ENCODE measurements around the gene ZNF853.
A peak's percentile ranks its signal among the peaks of the same experiment; 100 is the strongest.

Gene ZNF853

DNA sequence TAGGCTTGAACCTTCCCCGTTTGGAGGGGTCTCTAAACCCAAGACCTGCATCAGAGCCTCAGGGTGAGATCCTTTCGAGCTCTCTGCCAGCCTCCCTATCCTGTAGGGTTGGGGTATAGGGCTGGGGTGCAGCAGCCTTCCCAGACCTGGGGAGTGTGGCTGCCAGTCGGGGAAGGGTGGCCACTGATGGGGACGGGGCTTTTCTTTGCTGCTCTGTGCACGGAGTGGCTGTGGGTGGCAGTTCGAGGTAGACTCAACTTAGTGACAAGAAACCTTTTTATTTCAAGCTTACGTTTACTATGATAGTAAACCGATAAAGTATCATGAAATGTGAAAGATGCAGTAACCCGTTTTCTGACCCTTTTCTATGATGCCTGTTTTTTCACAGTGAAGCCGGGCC lies 34.7 kb downstream of the ZNF853 start:
- FAIRE-seq: no peak

DNA sequence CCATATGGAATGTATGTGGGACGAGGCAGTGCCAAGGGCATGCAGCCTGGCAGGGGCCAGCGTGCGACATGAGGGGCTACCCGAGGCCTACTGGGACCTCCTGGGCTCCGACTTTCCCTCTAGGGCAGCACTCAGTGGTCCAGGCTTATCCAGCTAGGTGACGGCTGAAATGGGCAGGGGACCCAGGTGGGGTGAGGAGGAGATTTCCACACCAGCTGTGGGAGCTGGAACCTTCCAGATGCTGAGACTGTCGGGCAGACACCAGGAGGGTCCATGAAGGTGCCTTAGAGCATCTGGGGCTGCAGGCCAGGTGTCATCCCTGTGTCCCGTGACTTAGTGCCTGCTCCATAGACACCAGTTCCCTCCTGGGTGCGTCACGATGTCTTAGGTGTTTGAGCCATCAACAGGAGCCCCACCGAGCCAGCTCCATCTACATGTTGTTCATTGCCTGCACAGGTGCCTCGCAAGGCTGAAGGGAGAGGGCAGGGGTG lies 35.2 kb downstream of the ZNF853 start:
- no peak for TF ChIP-seq CTCF (IDR thresholded peaks at IDR 0.05; ENCODE audit: insufficient read depth, missing control alignments)
- FAIRE-seq (no peak), DNase-seq (ENCODE audit: insufficient read length, low spot score) (no peak)

More for the DNA sequence above, 34.7 kb downstream of the ZNF853 start:
- TF ChIP-seq CTCF (IDR thresholded peaks at IDR 0.05; ENCODE audit: insufficient read depth, missing control alignments): no peak
- peak; percentile 10 for DNase-seq (ENCODE audit: insufficient read length, low spot score)

- FAIRE-seq: no peak
- DNase-seq (ENCODE audit: insufficient read length, low spot score): peak; percentile 13
- no peak for TF ChIP-seq CTCF (IDR thresholded peaks at IDR 0.05; ENCODE audit: insufficient read depth, missing control alignments)
These were observed 36.5 kb downstream of the ZNF853 start for GRCh38 chr7:6651851-6652445.

DNA sequence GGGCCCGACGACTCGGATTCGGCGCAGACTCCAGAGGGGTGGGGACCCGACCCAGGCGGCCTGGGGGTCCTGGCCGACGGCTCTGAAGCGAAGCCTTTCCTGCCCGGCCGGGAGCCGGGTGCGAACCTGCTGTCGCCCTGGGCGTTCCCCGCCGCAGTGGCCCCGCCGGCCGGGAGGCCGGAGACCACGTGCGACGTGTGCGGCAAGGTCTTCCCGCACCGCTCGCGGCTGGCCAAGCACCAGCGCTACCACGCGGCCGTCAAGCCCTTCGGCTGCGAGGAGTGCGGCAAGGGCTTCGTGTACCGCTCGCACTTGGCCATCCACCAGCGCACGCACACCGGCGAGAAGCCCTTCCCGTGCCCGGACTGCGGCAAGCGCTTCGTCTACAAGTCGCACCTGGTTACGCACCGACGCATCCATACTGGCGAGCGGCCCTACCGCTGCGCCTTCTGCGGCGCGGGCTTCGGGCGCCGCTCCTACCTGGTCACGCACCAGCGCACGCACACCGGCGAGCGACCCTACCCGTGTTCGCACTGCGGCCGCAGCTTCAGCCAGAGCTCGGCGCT lies 37.1 kb downstream of the ZNF853 start:
- DNase-seq (ENCODE audit: insufficient read length, low spot score): peak; percentile 19
- no peak for TF ChIP-seq CTCF (IDR thresholded peaks at IDR 0.05; ENCODE audit: insufficient read depth, missing control alignments)
- FAIRE-seq: no peak

- DNase-seq (ENCODE audit: insufficient read length, low spot score) (peak; percentile 14), FAIRE-seq (no peak)
- TF ChIP-seq CTCF (IDR thresholded peaks at IDR 0.05; ENCODE audit: insufficient read depth, missing control alignments): no peak
These were observed 37.9 kb downstream of the ZNF853 start for GRCh38 chr7:6653071-6654003.

DNA sequence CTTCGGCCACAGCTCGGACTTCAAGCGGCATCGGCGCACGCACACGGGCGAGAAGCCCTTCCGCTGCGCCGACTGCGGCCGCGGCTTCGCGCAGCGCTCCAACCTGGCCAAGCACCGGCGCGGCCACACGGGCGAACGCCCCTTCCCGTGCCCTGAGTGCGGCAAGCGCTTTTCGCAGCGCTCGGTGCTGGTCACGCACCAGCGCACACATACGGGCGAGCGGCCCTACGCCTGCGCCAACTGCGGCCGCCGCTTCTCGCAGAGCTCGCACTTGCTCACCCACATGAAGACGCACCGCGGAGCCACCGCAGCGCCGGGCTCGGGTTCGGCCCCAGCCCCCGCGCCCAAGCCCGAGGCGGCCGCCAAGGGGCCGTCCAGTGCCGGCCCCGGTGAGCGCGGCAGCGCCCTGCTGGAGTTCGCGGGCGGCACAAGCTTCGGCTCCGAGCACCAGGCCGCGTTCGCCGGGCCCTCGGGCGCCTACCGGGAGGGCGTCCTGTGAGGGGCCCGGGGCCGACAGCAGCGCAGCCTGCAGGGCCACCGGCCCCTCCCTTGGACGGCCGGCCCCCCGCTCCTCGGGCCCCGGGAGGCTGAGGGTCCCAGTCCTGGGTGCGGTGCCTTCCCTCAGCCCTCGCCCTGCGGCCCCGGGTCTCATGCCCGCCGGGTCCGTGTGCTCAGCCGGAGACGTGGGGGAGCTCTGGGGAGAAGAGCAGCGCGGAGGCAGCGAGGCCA lies 38.9 kb downstream of the ZNF853 start:
- no peak for TF ChIP-seq CTCF (IDR thresholded peaks at IDR 0.05; ENCODE audit: insufficient read depth, missing control alignments)
- DNase-seq (ENCODE audit: insufficient read length, low spot score): peak; percentile 13
- FAIRE-seq: no peak

Measured in D721Med (cell line).